Measurements from ENCODE around the gene ATP2A3. TPM values are rescaled to one million over a fixed set of nuclear protein-coding genes. Genes with fewer than 3 reads are reported as not detected.

The ATP2A3 gene
- total RNA-seq, 1 donor from 2014 or later: 1.5 TPM

DNA sequence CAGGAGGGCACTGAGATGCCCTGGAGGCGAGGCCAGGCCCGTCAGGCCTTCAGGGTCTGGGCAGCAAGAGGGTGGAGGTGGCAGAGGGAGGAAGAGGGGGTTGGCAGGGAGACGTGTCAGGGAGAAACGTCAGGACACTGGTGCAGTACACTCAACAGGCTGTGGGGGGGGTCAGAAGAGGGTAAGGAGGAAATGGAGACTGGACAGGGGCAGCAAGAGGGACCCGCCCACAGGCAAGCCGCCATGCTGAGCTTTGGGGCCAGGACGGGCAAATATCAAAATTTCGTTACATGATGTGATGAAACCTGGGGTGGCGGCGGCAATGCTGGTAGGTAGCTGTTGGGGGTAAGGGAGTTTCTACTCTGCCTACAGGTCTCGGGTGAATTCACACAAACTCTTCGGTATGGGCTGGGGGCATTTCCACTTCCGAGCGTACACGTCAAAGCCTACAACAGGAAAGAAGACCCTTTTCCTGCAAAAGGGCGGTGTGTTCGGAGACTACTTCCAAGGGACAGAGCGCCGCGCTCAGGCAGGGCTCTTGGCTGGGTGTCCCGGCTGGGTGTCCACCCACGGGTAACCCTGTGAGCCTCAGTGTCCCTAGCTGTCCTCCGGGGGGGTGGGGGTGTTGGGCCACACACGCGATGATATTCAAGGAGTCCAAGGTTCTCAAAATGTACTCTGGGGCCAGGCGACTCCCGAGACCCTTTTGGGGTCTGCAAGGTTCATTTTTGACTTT is 43.3 kb upstream of the ATP2A3 start:
- H3K9ac ChIP-seq (ENCODE audit: low read length): no peak overlapping the region

GRCh38 chr17:4006745-4007211 is 42.5 kb upstream of the ATP2A3 start:
- Histone ChIP-seq H3K79me2 (ENCODE audit: insufficient read depth, low read length) (no peaks in the 10 kb centered on the region), H3K27ac (ENCODE audit: low read depth, low read length) (no peak overlapping the region), H2AFZ (ENCODE audit: low read depth, low read length) (no peak overlapping the region), H3K9ac (ENCODE audit: low read length) (no peak overlapping the region), H3K9me3 (ENCODE audit: insufficient read depth, low read depth, low read length) (no peaks in the 10 kb centered on the region), H3K4me2 (ENCODE audit: low read length) (no peak overlapping the region), H4K20me1 (ENCODE audit: insufficient read depth, low read length) (peaks cover 5% of the 10 kb centered on the region), H3K4me3 (ENCODE audit: insufficient read depth, low read depth, low read length) (no peak overlapping the region), H3K4me1 (ENCODE audit: insufficient read depth, low read length) (peaks cover 8% of the 10 kb centered on the region), H3K36me3 (ENCODE audit: insufficient read depth, low read length) (peaks cover 18% of the 10 kb centered on the region), H3K27me3 (ENCODE audit: insufficient read depth, low read length) (no peaks in the 10 kb centered on the region)
- H3K27me3 Mint-ChIP-seq (ENCODE audit: low read depth, unreplicated experiment): no peaks in the 10 kb centered on the region
- FAIRE-seq: no peak
- no peak for TF ChIP-seq EZH2 (IDR thresholded peaks at IDR 0.05; ENCODE audit: insufficient read depth, low read length)
- TF ChIP-seq, protein P1, sequence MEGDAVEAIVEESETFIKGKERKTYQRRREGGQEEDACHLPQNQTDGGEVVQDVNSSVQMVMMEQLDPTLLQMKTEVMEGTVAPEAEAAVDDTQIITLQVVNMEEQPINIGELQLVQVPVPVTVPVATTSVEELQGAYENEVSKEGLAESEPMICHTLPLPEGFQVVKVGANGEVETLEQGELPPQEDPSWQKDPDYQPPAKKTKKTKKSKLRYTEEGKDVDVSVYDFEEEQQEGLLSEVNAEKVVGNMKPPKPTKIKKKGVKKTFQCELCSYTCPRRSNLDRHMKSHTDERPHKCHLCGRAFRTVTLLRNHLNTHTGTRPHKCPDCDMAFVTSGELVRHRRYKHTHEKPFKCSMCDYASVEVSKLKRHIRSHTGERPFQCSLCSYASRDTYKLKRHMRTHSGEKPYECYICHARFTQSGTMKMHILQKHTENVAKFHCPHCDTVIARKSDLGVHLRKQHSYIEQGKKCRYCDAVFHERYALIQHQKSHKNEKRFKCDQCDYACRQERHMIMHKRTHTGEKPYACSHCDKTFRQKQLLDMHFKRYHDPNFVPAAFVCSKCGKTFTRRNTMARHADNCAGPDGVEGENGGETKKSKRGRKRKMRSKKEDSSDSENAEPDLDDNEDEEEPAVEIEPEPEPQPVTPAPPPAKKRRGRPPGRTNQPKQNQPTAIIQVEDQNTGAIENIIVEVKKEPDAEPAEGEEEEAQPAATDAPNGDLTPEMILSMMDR (IDR thresholded peaks at IDR 0.05; ENCODE audit: insufficient read depth, low read depth, low read length): no peak
- no peak overlapping the region for H3K4me3 Mint-ChIP-seq (ENCODE audit: unreplicated experiment)
- no peak for DNase-seq (ENCODE audit: low read depth)
- peaks cover 26% of the 10 kb centered on the region for H3K36me3 Mint-ChIP-seq (ENCODE audit: low read depth, unreplicated experiment)
- peaks cover 9% of the 10 kb centered on the region for H3K4me1 Mint-ChIP-seq (ENCODE audit: low read depth, unreplicated experiment)
- peaks cover 2% of the 10 kb centered on the region for H3K9me3 Mint-ChIP-seq (ENCODE audit: unreplicated experiment)
- H3K27ac Mint-ChIP-seq (ENCODE audit: unreplicated experiment): no peak overlapping the region

More for the DNA sequence above, 43.3 kb upstream of the ATP2A3 start:
- H3K9me3 Mint-ChIP-seq (ENCODE audit: unreplicated experiment): no peaks in the 10 kb centered on the region
- no peak for DNase-seq (ENCODE audit: low read depth)
- H3K4me1 ChIP-seq (ENCODE audit: insufficient read depth, low read length): peaks cover 7% of the 10 kb centered on the region
- peaks cover 6% of the 10 kb centered on the region for H3K4me1 Mint-ChIP-seq (ENCODE audit: low read depth, unreplicated experiment)
- H3K27me3 Mint-ChIP-seq (ENCODE audit: low read depth, unreplicated experiment): no peaks in the 10 kb centered on the region
- no peak overlapping the region for H2AFZ ChIP-seq (ENCODE audit: low read depth, low read length)
- H3K79me2 ChIP-seq (ENCODE audit: insufficient read depth, low read length): no peaks in the 10 kb centered on the region
- no peaks in the 10 kb centered on the region for H3K27me3 ChIP-seq (ENCODE audit: insufficient read depth, low read length)
- H3K27ac ChIP-seq (ENCODE audit: low read depth, low read length): no peak overlapping the region
- H3K36me3 ChIP-seq (ENCODE audit: insufficient read depth, low read length): peaks cover 24% of the 10 kb centered on the region
- no peaks in the 10 kb centered on the region for H3K9me3 ChIP-seq (ENCODE audit: insufficient read depth, low read depth, low read length)
- H4K20me1 ChIP-seq (ENCODE audit: insufficient read depth, low read length): peaks cover 11% of the 10 kb centered on the region
- H3K4me2 ChIP-seq (ENCODE audit: low read length): no peak overlapping the region
- no peak overlapping the region for H3K4me3 Mint-ChIP-seq (ENCODE audit: unreplicated experiment)
- no peak for FAIRE-seq
- H3K36me3 Mint-ChIP-seq (ENCODE audit: low read depth, unreplicated experiment): peaks cover 24% of the 10 kb centered on the region
- no peak for TF ChIP-seq EZH2 (IDR thresholded peaks at IDR 0.05; ENCODE audit: insufficient read depth, low read length)
- TF ChIP-seq, protein P1 (IDR thresholded peaks at IDR 0.05; ENCODE audit: insufficient read depth, low read depth, low read length): no peak
- no peak overlapping the region for H3K4me3 ChIP-seq (ENCODE audit: insufficient read depth, low read depth, low read length)
- H3K27ac Mint-ChIP-seq (ENCODE audit: unreplicated experiment): no peak overlapping the region

DNA sequence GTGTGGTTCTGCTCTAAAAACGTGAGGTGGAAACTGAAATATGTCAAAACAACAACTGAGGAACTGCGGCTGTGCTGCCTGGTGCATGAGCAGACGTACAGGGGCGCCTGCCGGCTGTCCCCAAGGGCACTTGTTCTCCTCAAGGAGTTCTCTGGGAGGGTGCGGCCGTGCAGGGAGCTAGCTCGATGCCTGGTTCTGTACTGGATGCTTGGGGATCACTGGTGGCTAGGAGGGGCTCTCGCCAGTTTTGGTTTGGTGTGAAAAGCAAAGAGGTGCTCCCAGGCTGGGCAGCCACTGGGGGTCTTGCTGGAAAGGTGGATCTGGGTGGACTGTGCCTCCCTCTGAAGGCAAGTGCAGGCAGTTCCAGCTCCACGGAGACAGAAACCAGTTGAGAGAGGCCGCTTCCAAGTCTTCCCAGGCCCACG is 41.9 kb upstream of the ATP2A3 start:
- H3K36me3 ChIP-seq (ENCODE audit: insufficient read depth, low read length): peaks cover 18% of the 10 kb centered on the region
- H4K20me1 ChIP-seq (ENCODE audit: insufficient read depth, low read length): peaks cover 5% of the 10 kb centered on the region
- H3K9ac ChIP-seq (ENCODE audit: low read length): no peak overlapping the region
- Mint-ChIP-seq H3K4me3 (ENCODE audit: unreplicated experiment) (no peak overlapping the region), H3K4me1 (ENCODE audit: low read depth, unreplicated experiment) (peaks cover 12% of the 10 kb centered on the region), H3K27ac (ENCODE audit: unreplicated experiment) (no peak overlapping the region), H3K9me3 (ENCODE audit: unreplicated experiment) (peaks cover 2% of the 10 kb centered on the region), H3K27me3 (ENCODE audit: low read depth, unreplicated experiment) (peaks cover 3% of the 10 kb centered on the region), H3K36me3 (ENCODE audit: low read depth, unreplicated experiment) (peaks cover 26% of the 10 kb centered on the region)
- no peak overlapping the region for H2AFZ ChIP-seq (ENCODE audit: low read depth, low read length)
- no peaks in the 10 kb centered on the region for H3K79me2 ChIP-seq (ENCODE audit: insufficient read depth, low read length)
- DNase-seq (ENCODE audit: low read depth) (no peak), FAIRE-seq (no peak)
- no peaks in the 10 kb centered on the region for H3K27me3 ChIP-seq (ENCODE audit: insufficient read depth, low read length)
- TF ChIP-seq EZH2 (IDR thresholded peaks at IDR 0.05; ENCODE audit: insufficient read depth, low read length): no peak
- TF ChIP-seq, protein P1 (IDR thresholded peaks at IDR 0.05; ENCODE audit: insufficient read depth, low read depth, low read length): no peak
- H3K4me2 ChIP-seq (ENCODE audit: low read length): no peak overlapping the region
- H3K4me3 ChIP-seq (ENCODE audit: insufficient read depth, low read depth, low read length): no peak overlapping the region
- H3K27ac ChIP-seq (ENCODE audit: low read depth, low read length): no peak overlapping the region
- H3K4me1 ChIP-seq (ENCODE audit: insufficient read depth, low read length): peaks cover 8% of the 10 kb centered on the region
- H3K9me3 ChIP-seq (ENCODE audit: insufficient read depth, low read depth, low read length): no peaks in the 10 kb centered on the region

All from astrocyte (in vitro differentiated cells and primary cell).